NCI-H2196 treated with DMSO at 0.1 percent for 48 hours (cell line): ENCODE results near the gene TRMT112.
A peak's percentile ranks its signal among the peaks of the same experiment; 100 is the strongest.

Experiments used
- DNase-seq: peaks from one replicate; lab custom pipeline; 2025; ENCODE audit not compliant: unreplicated experiment; lab: John Stamatoyannopoulos, UW

Gene TRMT112

GRCh38 chr11:64276653-64277431 is 40.5 kb downstream of the TRMT112 start:
- DNase-seq = no peak

GRCh38 chr11:64275841-64276240 is 41.5 kb downstream of the TRMT112 start:
- no peak for DNase-seq

DNA sequence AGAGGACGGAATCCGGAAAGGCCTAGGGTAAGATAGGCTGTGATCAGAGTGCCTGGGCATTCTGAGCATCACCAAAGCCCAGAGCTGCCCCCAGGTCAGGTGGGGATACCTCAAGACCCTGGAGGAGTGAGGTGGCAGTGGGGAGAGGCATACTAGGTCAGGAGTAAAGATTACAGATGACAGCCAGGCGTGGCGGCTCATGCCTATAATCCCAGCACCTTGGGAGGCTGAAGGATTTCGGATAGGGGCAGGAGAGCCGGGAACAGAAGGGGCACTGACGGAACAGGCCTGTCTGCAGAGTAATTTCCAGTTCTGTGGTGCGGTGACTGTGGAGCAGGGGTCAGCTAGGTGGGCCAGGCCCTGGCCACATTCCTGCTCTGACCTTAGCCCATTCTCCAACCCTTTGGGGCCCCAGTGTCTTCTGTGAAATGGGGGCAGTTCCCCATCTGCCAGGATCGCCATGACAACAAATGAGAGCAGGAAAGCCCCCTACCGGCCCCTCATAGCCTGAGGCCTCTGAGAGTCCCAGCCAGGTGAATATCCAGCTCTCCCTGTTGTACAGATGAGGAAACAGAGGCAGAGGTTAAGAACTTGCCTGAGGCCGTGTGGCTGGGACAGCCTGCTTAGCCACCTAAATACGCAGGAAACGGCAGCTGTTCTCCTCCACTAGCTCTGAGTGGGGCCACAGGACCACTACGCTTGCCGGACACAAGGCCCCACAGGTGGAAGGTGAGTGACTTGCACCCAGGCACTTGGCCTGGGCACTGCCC is 42.1 kb downstream of the TRMT112 start:
- DNase-seq = no peak

DNA sequence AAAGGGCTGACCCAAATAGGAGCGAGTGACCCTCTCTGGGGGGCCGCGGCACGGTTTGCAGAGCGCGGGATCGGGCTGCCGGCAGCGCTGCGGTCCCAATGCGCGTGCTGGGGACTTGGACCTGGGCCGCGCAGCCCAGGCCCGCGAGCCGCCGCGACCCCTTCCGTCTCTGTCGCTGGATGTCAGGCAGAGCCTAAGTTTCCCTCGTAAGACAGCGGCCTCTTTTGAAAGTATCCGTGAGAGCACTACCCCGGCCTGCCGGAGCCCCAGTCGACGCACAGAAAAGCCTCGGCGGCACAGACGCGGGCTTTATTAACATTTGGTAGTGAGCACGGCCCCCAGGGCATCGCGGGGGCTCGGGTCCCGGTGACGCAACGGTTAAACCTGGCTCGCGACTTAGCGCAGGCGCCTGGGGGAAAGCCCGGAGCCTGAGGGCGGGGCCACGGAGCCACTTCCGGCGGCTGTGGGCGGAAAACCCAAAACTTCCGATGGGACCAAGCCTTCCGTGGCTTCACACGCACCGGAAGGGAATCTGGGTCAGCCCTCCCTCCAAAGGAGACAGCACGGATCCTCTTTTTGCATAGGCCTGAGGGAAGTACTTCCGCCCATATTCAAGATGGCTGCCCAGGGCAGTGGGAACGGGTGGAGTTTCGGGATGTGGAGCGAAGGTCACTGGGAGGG is 47.7 kb downstream of the TRMT112 start:
- peak; percentile 99 for DNase-seq

GRCh38 chr11:64268893-64269539 is 48.3 kb downstream of the TRMT112 start:
- no peak for DNase-seq

DNA sequence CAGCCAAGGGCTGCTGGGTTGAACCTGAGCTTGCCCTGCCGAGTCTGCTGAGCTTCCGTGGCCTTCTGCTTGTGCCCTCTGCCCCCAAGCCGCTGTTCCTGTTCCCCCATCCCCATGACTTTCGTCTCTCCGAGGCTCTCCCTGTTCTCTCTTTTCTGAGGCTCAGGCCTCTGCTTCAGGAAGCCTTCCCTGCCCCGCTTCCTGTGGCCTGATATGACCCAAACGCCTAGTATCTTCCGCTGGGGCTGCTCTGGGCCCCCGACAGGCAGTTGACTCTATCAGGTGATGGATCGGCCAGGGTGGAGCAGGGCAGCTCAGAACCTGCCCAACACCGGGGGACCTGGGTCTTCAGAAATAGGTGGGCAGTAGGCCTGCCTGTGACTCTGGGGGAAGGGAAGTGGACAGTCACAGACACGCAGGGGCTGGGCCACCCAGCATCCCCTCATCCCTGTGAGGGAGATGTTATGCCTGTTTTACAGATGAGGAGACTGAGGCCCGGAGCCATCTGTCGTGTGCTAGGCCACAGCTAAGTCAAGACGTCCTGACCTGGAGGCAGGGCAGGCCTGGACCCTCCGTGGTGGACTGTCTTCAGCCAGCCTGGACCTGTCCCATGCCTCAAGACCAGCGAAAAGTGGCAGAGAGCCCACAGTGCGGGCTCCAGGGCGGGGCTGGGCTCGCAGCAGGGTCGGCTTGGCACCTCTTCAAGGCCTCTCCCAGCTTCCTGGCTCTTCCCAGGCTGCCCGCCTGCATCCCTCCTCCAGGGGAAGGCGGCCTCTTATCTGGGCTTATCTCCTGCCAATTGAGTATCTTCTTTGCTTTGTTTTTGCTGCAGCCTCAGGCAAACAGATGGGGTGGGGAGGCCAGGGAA is 49.1 kb downstream of the TRMT112 start:
- DNase-seq = peak; percentile 61

DNA sequence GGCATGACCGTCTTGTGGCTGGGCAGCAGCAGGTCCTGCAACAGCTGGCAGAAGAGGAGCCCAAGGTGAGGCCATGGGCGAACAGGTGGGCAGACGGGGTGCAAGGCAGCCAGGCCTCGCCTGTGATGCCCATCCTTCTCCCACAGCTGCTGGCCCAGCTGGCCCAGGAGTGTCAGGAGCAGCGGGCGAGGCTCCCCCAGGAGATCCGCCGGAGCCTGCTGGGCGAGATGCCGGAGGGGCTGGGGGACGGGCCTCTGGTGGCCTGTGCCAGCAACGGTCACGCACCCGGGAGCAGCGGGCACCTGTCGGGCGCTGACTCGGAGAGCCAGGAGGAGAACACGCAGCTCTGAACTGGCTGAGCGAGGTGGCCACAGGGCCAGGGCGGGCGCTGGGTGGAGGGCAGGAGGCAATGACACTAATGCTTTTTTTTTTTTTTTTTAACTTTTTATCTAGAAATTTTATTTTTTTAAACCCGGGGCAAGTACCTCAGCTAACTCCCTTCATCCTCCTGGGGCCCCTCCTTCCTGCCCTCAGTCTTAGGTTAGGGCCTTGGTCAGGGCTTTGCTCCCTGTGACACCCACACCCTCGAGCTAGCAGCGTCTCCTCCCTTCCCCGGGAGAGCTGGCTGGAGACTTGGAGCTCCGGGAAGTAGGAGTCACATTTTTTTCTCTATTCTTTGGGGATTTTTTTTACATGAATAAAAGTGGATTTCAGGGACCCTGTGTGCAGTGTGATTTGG is 50.0 kb downstream of the TRMT112 start:
- DNase-seq = no peak
